Pancreas (tissue), 10 donors: ENCODE measurements around the gene UBAC1. TPM values are rescaled to one million over a fixed set of nuclear protein-coding genes. Genes with fewer than 3 reads are reported as not detected.
A peak's percentile ranks its signal among the peaks of the same experiment; 100 is the strongest.

Source experiments
- ATAC-seq, 4 donors: fragments of 200-7000 bp; cut with Tn5 transposase; one replicate each; pipeline versions ENCODE4 v1.8.0 to v1.9.1; 2020; ENCODE audit warnings: mild to moderate bottlenecking in 4 of 4, moderate library complexity in 4 of 4
- DNase-seq, 6 donors: peaks; one replicate each; pipeline ENCODE4 v3.0.0-alpha.2; 2020
- FAIRE-seq: peaks from 2 replicates; lab custom pipeline; 2012; peaks lifted over from hg19 to GRCh38; lab: Jason Lieb, UNC
- H3K27ac ChIP-seq, 4 donors: fragments of 200-600 bp; sonication (generic); 1 replicate in 3 of 4; 2 replicates in 1 of 4; pipeline versions ENCODE4 v1.5.0 to v1.8.0; 2020
- H3K27me3 ChIP-seq, 4 donors: fragments of 200-600 bp; one replicate each; pipeline ENCODE4 v1.8.0; 2021
- H3K36me3 ChIP-seq, 3 donors: fragments of 200-600 bp; sonication (generic) in 1 of 3; one replicate each; pipeline versions ENCODE4 v1.5.0 to v1.8.0; 2020 to 2021
- H3K4me1 ChIP-seq, 3 donors: fragments of 200-600 bp; one replicate each; pipeline ENCODE4 v1.8.0; 2021
- H3K4me3 ChIP-seq, 4 donors: fragments of 200-600 bp; sonication (generic) in 2 of 4; one replicate each; pipeline versions ENCODE4 v1.5.0 to v1.8.0; 2020 to 2021
- H3K9me3 ChIP-seq, 4 donors: fragments of 200-600 bp; one replicate each; pipeline ENCODE4 v1.8.0; 2021
- WGBS, 2 donors: extraction: QIAGEN DNeasy Blood & Tissue Kit; methylation state at CpG; one replicate each; pipeline ENCODE4 v1.1.7; 2013; 5-methylcytosine and 5-hydroxymethylcytosine counted together
- intact Hi-C, 3 donors: fragments of 100-400 bp; cut with DNase I; formaldehyde crosslinking; loops; one replicate each; pipeline versions ENCODE4 v1.11.1 to v1.14.2; 2022
- polyA plus RNA-seq, 2 donors: library from polyadenylated mRNA; stranded (reverse); fragments of 200-250 nt; gene quantifications; one replicate each; pipeline ENCODE4 v1.2.3, GENCODE V29; 2013
- total RNA-seq, 6 donors: library from RNA; stranded (reverse); fragmentation: NEBNext Ultra II Directional in 4 of 6; extraction: Animal tissue kit (Norgen Biotek cat#: 25700) in 4 of 6; gene quantifications; one replicate each; pipeline versions ENCODE4 v1.2.1 to v1.2.4, GENCODE V29; 2021 to 2023
- TF ChIP-seq, protein P1 (sequence below), 4 donors: fragments of 200-600 bp; sonication (generic) in 3 of 4; IDR thresholded peaks; one replicate each; pipeline versions ENCODE4 v1.5.0 to v1.8.0; 2021; ENCODE audit warnings: antibody characterized with exemption in 4 of 4
- donor health status: healthy with polysubstance abuse.
- donor health status: DM: no; HTN: no; CAD: no; lungs with moderate emphysema.
- donor health status: DM: no; HTN: no; CAD: no.
- donor health status: control.
- donor health status: control.
- donor health status: Bipolar disorder and iron deficiency.
- donor health status: DM: yes; HTN: yes; CAD: no.
- donor health status: DM: no; HTN: no; CAD: no.
- donor health status: DM: no; HTN: no; CAD: no.
- donor health status: DM: yes; HTN: yes; CAD: no.

The UBAC1 gene
- total and polyA plus RNA-seq, 8 donors, result 9.8 to 33.7 (median 14.4) TPM

DNA sequence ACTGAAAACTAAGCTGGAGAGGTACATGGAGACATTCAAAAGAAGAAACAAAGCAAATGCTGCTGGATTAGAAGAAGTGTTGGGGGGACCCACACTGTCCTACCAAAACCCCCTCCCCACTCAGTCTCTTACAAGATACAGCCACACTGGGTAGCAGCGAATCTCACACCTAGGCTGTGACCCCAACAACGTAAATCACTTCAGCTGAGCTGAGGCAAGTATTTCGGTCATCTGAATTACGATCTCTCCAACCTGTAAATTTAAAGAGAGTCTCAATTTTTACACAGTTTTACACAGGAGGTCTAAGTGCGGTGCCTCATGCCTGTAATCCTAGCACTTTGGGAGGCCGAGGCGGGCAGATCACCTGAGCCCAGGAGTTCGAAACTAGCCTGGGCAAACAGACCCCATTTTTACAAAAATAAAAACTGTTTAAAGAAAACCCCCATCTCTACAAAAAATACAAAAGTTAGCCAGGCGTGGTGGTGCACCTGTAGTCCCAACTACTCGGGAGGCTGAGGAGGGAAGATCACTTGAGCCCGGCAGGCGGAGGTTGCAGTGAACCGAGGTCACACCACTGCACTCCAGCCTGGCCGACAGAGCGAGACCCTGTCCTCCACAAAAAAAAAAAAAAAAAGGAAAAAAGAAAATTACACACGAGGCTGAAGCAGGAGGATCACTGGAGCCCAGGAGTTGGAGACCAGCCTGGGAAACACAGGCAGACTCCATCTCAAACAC, 57.2 kb downstream of the UBAC1 start:
- no peaks in the 10 kb centered on the region for H3K27me3 ChIP-seq
- DNase-seq (no peak), ATAC-seq (no peak), FAIRE-seq (no peak)
- H3K4me1 ChIP-seq, result peaks cover 0 to 22% (median 9%) of the 10 kb centered on the region in 3 donors
- 94 to 98% methylated on average over 16 of the region's 16 CpGs for WGBS, 2 donors
- no peaks in the 10 kb centered on the region for H3K9me3 ChIP-seq
- H3K27ac ChIP-seq, result peak overlapping the region in 1 of 4 donors; percentile 62
- TF ChIP-seq, protein P1, sequence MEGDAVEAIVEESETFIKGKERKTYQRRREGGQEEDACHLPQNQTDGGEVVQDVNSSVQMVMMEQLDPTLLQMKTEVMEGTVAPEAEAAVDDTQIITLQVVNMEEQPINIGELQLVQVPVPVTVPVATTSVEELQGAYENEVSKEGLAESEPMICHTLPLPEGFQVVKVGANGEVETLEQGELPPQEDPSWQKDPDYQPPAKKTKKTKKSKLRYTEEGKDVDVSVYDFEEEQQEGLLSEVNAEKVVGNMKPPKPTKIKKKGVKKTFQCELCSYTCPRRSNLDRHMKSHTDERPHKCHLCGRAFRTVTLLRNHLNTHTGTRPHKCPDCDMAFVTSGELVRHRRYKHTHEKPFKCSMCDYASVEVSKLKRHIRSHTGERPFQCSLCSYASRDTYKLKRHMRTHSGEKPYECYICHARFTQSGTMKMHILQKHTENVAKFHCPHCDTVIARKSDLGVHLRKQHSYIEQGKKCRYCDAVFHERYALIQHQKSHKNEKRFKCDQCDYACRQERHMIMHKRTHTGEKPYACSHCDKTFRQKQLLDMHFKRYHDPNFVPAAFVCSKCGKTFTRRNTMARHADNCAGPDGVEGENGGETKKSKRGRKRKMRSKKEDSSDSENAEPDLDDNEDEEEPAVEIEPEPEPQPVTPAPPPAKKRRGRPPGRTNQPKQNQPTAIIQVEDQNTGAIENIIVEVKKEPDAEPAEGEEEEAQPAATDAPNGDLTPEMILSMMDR (IDR thresholded peaks at IDR 0.05), result no peak
- intact Hi-C loops, result no loop called here
- H3K36me3 ChIP-seq, result no peaks in the 10 kb centered on the region
- no peak overlapping the region for H3K4me3 ChIP-seq

DNA sequence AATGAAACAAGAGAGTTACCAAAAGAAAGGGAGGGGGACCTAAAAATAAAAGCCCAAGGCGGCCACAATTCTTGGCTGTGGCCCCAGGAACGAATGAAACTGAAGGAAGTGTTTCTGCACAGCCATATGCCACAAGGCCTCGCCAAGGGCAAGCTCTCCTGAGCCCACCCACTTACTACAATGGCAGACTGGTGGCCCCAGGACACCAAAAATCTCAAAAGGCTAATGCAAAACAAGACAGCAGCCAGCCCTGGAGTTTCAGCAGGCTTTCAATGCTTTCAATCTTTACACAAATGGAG, 57.9 kb downstream of the UBAC1 start:
- DNase-seq (no peak), FAIRE-seq (no peak), ATAC-seq (no peak)
- WGBS, 2 donors, result 59 to 71% methylated on average over 3 of the region's 3 CpGs
- Histone ChIP-seq H3K27me3 (no peaks in the 10 kb centered on the region), H3K9me3 (no peaks in the 10 kb centered on the region), H3K4me1 (peaks cover 0 to 15% (median 9%) of the 10 kb centered on the region in 3 donors), H3K27ac (no peak overlapping the region), H3K4me3 (no peak overlapping the region), H3K36me3 (no peaks in the 10 kb centered on the region)
- TF ChIP-seq, protein P1 (IDR thresholded peaks at IDR 0.05), result no peak
- intact Hi-C loops, result no loop called here

DNA sequence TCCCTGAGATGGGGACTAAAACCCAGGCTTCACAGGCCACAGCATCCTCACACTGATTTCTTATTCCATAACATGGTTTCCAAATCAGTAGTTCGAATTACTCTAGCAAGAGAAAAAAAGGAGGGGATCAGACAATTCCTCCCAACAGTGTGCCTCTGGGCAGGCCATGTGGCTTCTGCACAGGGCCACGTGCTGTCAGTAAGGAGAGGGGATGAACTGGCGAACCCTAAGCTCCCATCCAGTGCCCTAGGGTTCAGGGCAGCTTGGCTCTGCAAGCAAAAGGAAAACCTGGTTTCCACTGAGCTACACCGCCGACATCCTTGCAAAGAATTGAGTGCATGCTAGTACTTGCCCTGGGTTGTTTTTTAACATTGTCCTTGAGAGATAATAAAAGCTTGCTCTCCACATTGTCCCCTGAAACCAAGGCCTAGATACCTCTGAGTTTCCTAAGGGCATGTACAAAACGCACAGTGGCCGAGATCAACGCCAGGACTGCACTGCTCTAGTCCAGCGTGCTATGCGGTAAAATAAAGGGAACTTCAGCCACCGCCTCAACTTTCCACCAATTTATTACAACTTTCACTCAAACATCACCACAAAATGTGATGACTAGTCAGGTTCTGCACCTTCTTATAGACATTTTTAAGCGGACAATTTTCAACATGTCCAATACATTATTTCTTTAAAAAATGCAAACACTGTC, 58.4 kb downstream of the UBAC1 start:
- DNase-seq (no peak), ATAC-seq (no peak), FAIRE-seq (no peak)
- TF ChIP-seq, protein P1 (IDR thresholded peaks at IDR 0.05), result no peak
- no peaks in the 10 kb centered on the region for H3K9me3 ChIP-seq
- 84% methylated on average over 12 of the region's 12 CpGs for WGBS, 2 donors
- intact Hi-C loops, result no loop called here
- no peaks in the 10 kb centered on the region for H3K27me3 ChIP-seq
- no peak overlapping the region for H3K27ac ChIP-seq
- H3K4me3 ChIP-seq, result no peak overlapping the region
- H3K4me1 ChIP-seq, result peaks cover 0 to 14% (median 9%) of the 10 kb centered on the region in 3 donors
- no peaks in the 10 kb centered on the region for H3K36me3 ChIP-seq

DNA sequence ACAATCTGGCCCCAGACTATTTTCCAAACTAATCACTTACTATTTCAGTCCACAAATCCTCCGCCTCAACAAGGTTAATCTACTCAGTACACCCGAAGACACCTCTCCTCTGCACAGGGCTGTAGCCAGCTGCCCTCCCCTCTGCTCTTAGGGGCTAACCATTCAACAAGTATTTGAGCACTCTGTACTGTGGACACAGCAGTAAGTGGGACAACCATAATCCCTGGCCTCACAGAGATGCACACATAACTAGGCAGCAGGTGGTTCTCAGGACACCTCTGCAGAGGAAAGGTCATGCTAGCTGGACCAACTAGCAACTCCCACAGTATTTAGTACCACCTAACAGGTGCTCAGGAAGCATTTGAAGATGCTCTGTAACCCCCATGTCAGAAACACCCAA, 59.3 kb downstream of the UBAC1 start:
- no peak for FAIRE-seq
- TF ChIP-seq, protein P1 (IDR thresholded peaks at IDR 0.05), result no peak
- no peaks in the 10 kb centered on the region for H3K27me3 ChIP-seq
- intact Hi-C loops, result no loop called here
- WGBS, 2 donors, result 86 to 93% methylated on average over 2 of the region's 2 CpGs
- DNase-seq, result no peak
- no peak overlapping the region for H3K4me3 ChIP-seq
- no peak overlapping the region for H3K27ac ChIP-seq
- H3K4me1 ChIP-seq, result peaks cover 0 to 14% (median 9%) of the 10 kb centered on the region in 3 donors
- ATAC-seq, result no peak
- H3K36me3 ChIP-seq, result no peaks in the 10 kb centered on the region
- no peaks in the 10 kb centered on the region for H3K9me3 ChIP-seq
